LNCaP clone FGC (cell line): ENCODE data around the gene SALL4.
"Not testable (repeated sequence)": the region's sequence is repeated elsewhere in the genome, so short reads cannot be mapped to it uniquely, and the experiment has no call there.

Experiments used
- DNase-seq: peaks from one replicate; pipeline ENCODE4 v3.0.0-alpha.2; 2011; ENCODE audit warnings: low read depth
- H3K4me3 ChIP-seq: 2 replicates; pipeline ENCODE4 v1.5.1; 2011; ENCODE audit warnings: mild to moderate bottlenecking, low read depth, low read length, control low read depth
- CTCF ChIP-seq: IDR thresholded peaks from 2 replicates; pipeline ENCODE4 v1.5.1; 2012; ENCODE audit warnings: mild to moderate bottlenecking; ENCODE audit not compliant: control insufficient read depth, insufficient read depth; ENCODE audit errors: extremely low read depth

Gene SALL4

GRCh38 chr20:51747182-51747911 is 55.0 kb downstream of the SALL4 start:
- TF ChIP-seq CTCF = no peak
- no peak for DNase-seq

GRCh38 chr20:51745804-51746203 is 56.5 kb downstream of the SALL4 start:
- H3K4me3 ChIP-seq = no peak overlapping the region
- no peak for TF ChIP-seq CTCF
- DNase-seq = no peak

More at GRCh38 chr20:51747182-51747911, 55.0 kb downstream of the SALL4 start:
- no peak overlapping the region for H3K4me3 ChIP-seq

- no peak for DNase-seq
- TF ChIP-seq CTCF = no peak
- no peak overlapping the region for H3K4me3 ChIP-seq
These were observed 61.5 kb downstream of the SALL4 start for GRCh38 chr20:51740838-51741237.

GRCh38 chr20:51740308-51740707 is 62.0 kb downstream of the SALL4 start:
- not testable (repeated sequence) for DNase-seq, H3K4me3 ChIP-seq

GRCh38 chr20:51739722-51740249 is 62.5 kb downstream of the SALL4 start:
- TF ChIP-seq CTCF = no peak
- H3K4me3 ChIP-seq = no peak overlapping the region
- no peak for DNase-seq

- DNase-seq = no peak
- no peak for TF ChIP-seq CTCF
- no peak overlapping the region for H3K4me3 ChIP-seq
These were observed 63.4 kb downstream of the SALL4 start for GRCh38 chr20:51738877-51739447.

- not testable (repeated sequence) for H3K4me3 ChIP-seq, DNase-seq
These were observed 64.1 kb downstream of the SALL4 start for GRCh38 chr20:51738261-51738660.

GRCh38 chr20:51736947-51737346 is 65.4 kb downstream of the SALL4 start:
- H3K4me3 ChIP-seq = no peak overlapping the region
- no peak for DNase-seq
- TF ChIP-seq CTCF = no peak
